SH-SY5Y (cell line): ENCODE measurements around the gene LEKR1.

Experiments
- GATA2 ChIP-seq: IDR thresholded peaks from 2 replicates; pipeline ENCODE4 v1.6.1; 2011; ENCODE audit warnings: mild to moderate bottlenecking, low read depth, low read length
- GATA3 ChIP-seq: IDR thresholded peaks from 2 replicates; pipeline ENCODE4 v1.6.1; 2011; ENCODE audit warnings: low read depth, mild to moderate bottlenecking, low read length, moderate library complexity

- no peak for TF ChIP-seq GATA2
- no peak for TF ChIP-seq GATA3
Measured at GRCh38 chr3:157065201-157065600, 239.0 kb downstream of the LEKR1 start.
